Central memory CD8-positive, alpha-beta T cell (primary cell): ENCODE data around the gene TFF2.

Source experiments
- ATAC-seq: fragments of 150-1000 bp; cut with Tn5 transposase; replicated peaks from 2 replicates; pipeline ENCODE4 v1.10.0; 2022; ENCODE audit warnings: mild to moderate bottlenecking, moderate FRiP score, moderate number of reproducible peaks; ENCODE audit not compliant: poor library complexity, severe bottlenecking; ENCODE audit errors: extremely low read depth
- DNase-seq, 2 donors: peaks; one replicate each; pipeline ENCODE4 v3.0.0; 2021; ENCODE audit warnings: low spot score in 2 of 2
- H3K27ac Mint-ChIP-seq: one replicate; pipeline ENCODE4 v1.8.0; 2022; ENCODE audit warnings: low read depth, mild to moderate bottlenecking, moderate library complexity, mixed read lengths
- H3K27me3 Mint-ChIP-seq: one replicate; pipeline ENCODE4 v1.8.0; 2022; ENCODE audit warnings: mixed read lengths
- H3K36me3 Mint-ChIP-seq: one replicate; pipeline ENCODE4 v1.8.0; 2022; ENCODE audit warnings: mild to moderate bottlenecking, moderate library complexity, mixed read lengths; ENCODE audit not compliant: insufficient read depth
- H3K4me1 Mint-ChIP-seq: one replicate; pipeline ENCODE4 v1.8.0; 2022; ENCODE audit warnings: mixed read lengths
- H3K4me3 Mint-ChIP-seq: one replicate; pipeline ENCODE4 v1.8.0; 2022; ENCODE audit warnings: mild to moderate bottlenecking, moderate library complexity, mixed read lengths
- H3K9me3 Mint-ChIP-seq: one replicate; pipeline ENCODE4 v1.8.0; 2022; ENCODE audit warnings: mixed read lengths

TFF2 gene

DNA sequence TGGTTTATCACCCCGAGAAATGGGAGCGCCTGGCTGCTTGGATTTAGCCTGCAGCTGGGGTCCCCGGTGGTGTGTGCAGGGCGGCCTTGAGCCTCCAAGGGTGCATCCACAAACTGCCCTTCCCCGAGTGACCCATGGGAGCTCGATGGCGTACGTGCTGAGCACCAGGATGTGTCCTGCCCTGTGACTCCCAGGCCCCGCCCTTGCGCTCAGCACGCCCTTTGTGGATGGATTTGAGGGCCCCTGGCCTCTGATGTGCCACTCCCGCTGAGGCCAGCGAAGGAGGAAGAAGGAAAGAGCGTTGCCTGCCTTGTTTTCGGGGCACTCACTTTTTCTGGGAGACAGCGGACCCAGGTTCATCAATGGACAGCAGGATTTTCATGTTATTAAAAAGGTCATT, 33.9 kb downstream of the TFF2 start:
- no peak overlapping the region for H3K27ac Mint-ChIP-seq
- DNase-seq, result no peak

GRCh38 chr21:42315296-42315891, 35.4 kb downstream of the TFF2 start, which contains the start of gene TFF3:
Gene TFF3 (minus strand): TSS chr21:42315409. CDS start chr21:42315374, 35 bp downstream.
- no peaks in the 10 kb centered on the region for H3K36me3 Mint-ChIP-seq
- no peak within 1 kb of the TSS for H3K4me3 Mint-ChIP-seq
- ATAC-seq, result no peak
- H3K4me1 Mint-ChIP-seq, result peaks cover 6% of the 10 kb centered on the region
- peaks cover under 1% of the 10 kb centered on the region for H3K27me3 Mint-ChIP-seq
- no peaks in the 10 kb centered on the region for H3K9me3 Mint-ChIP-seq
- DNase-seq, result no peak
- no peak within 1 kb of the TSS for H3K27ac Mint-ChIP-seq

More for the DNA sequence above, 33.9 kb downstream of the TFF2 start:
- no peak for ATAC-seq
- H3K9me3 Mint-ChIP-seq, result no peaks in the 10 kb centered on the region
- peaks cover 16% of the 10 kb centered on the region for H3K27me3 Mint-ChIP-seq
- H3K4me3 Mint-ChIP-seq, result no peak overlapping the region
- no peaks in the 10 kb centered on the region for H3K36me3 Mint-ChIP-seq
- H3K4me1 Mint-ChIP-seq, result peaks cover 6% of the 10 kb centered on the region

- Mint-ChIP-seq H3K27ac (no peak overlapping the region), H3K4me1 (peaks cover 6% of the 10 kb centered on the region), H3K27me3 (no peaks in the 10 kb centered on the region), H3K36me3 (no peaks in the 10 kb centered on the region), H3K9me3 (no peaks in the 10 kb centered on the region), H3K4me3 (no peak overlapping the region)
- DNase-seq, result no peak
- ATAC-seq, result no peak
Measured at GRCh38 chr21:42314616-42315295, 36.0 kb downstream of the TFF2 start.

- Mint-ChIP-seq H3K4me3 (no peak overlapping the region), H3K4me1 (no peaks in the 10 kb centered on the region), H3K27me3 (peaks cover 2% of the 10 kb centered on the region), H3K27ac (no peak overlapping the region), H3K36me3 (no peaks in the 10 kb centered on the region), H3K9me3 (no peaks in the 10 kb centered on the region)
- ATAC-seq, result no peak
- DNase-seq, result no peak
Measured at GRCh38 chr21:42313501-42313969, 37.3 kb downstream of the TFF2 start.

DNA sequence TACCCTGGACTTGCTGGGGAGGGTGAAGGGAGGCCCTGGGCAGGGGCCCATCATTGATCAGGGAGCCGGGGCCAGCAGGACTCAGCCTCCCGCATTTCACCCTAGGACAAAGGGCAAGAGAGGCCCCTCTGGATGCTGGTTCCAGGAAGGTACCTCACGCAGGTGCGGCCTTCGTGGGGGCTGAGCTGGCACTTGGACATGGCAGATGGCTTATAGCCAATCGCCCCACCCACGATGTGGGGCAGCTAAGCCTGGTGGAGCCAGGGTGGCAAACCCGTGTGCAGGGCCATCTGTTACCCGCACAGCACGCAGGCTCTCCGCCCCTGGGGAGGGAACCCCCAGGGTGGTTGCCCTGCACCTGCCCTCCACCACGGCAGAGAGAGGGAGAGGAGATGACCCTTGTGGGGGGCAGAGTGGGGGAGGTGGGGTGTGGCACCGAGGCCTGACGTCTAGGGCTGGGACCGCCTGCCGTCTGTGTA, 38.1 kb downstream of the TFF2 start:
- DNase-seq (no peak), ATAC-seq (no peak)
- no peaks in the 10 kb centered on the region for H3K36me3 Mint-ChIP-seq
- no peaks in the 10 kb centered on the region for H3K9me3 Mint-ChIP-seq
- no peaks in the 10 kb centered on the region for H3K4me1 Mint-ChIP-seq
- H3K27ac Mint-ChIP-seq, result peak overlapping the region; percentile 35
- H3K4me3 Mint-ChIP-seq, result no peak overlapping the region
- H3K27me3 Mint-ChIP-seq, result peaks cover 10% of the 10 kb centered on the region

DNA sequence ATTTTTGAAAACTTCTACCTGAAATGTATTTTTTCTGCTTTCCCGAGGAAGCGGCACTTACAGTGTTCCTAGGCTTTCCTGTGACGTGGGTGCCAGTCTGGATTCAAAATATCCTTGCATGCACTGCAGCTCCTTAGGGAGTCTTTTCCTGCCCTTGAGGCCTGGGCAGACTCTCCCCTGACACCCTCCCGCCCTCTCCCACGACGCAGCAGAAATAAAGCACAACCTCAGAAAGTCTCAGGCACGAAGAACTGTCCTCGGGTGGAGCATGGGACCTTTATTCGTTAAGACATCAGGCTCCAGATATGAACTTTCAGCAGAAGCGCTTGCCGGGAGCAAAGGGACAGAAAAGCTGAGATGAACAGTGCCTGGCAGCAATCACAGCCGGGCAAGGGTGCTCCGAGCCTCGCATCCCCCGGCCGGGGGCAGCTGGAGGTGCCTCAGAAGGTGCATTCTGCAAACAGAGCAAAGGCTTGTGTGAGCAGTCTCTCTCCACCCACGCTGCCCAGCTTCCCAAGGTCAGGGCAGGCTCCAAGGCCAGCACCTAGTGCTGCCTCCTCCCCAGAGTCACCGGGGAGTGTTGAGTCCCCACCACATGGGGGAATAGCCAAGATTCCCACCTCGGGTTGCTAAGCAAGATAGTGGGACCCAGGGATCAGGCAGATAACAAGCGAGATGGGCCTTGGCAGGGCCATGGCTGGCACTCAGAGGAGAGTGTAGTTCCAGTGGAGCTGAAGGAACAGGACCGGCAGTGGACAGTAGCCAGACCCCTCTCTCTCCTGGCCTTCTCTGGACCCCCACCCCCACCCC, 38.8 kb downstream of the TFF2 start:
- Mint-ChIP-seq H3K9me3 (no peaks in the 10 kb centered on the region), H3K4me1 (no peaks in the 10 kb centered on the region), H3K27ac (peak overlapping the region; percentile 35), H3K27me3 (peaks cover 17% of the 10 kb centered on the region), H3K4me3 (no peak overlapping the region), H3K36me3 (no peaks in the 10 kb centered on the region)
- DNase-seq (no peak), ATAC-seq (no peak)

DNA sequence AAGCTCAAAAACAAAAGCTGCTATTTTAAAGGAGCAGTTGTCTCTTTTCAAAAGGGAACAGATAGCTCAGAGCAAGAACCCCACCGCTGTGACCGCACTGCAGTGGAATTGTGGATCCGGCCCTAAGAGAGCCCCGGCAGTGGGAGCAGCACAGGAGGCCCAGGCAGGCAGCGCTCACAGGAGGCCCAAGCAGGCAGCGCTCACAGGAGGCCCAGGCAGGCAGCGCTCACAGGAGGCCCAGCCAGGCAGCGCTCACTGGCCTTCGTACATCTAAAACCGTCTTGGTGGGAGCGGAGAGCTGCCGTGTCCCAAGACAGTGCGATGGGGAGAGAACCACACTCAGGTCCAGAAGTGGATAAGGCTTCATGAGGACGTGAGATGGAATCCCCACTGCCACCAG, 39.6 kb downstream of the TFF2 start:
- no peaks in the 10 kb centered on the region for H3K36me3 Mint-ChIP-seq
- H3K27me3 Mint-ChIP-seq, result peaks cover 26% of the 10 kb centered on the region
- H3K9me3 Mint-ChIP-seq, result no peaks in the 10 kb centered on the region
- H3K4me1 Mint-ChIP-seq, result no peaks in the 10 kb centered on the region
- no peak overlapping the region for H3K4me3 Mint-ChIP-seq
- H3K27ac Mint-ChIP-seq, result no peak overlapping the region
- ATAC-seq (no peak), DNase-seq (no peak)

GRCh38 chr21:42310411-42311001, 40.3 kb downstream of the TFF2 start:
- Mint-ChIP-seq H3K27me3 (peaks cover 31% of the 10 kb centered on the region), H3K4me3 (no peak overlapping the region), H3K4me1 (no peaks in the 10 kb centered on the region), H3K36me3 (peaks cover 3% of the 10 kb centered on the region), H3K9me3 (no peaks in the 10 kb centered on the region), H3K27ac (no peak overlapping the region)
- ATAC-seq (no peak), DNase-seq (no peak)

GRCh38 chr21:42309753-42310213, 41.0 kb downstream of the TFF2 start:
- no peaks in the 10 kb centered on the region for H3K4me1 Mint-ChIP-seq
- peak; percentile 67 for ATAC-seq
- H3K27ac Mint-ChIP-seq, result no peak overlapping the region
- peaks cover 31% of the 10 kb centered on the region for H3K27me3 Mint-ChIP-seq
- no peaks in the 10 kb centered on the region for H3K9me3 Mint-ChIP-seq
- peak; percentile 51 to 69 for DNase-seq
- no peak overlapping the region for H3K4me3 Mint-ChIP-seq
- peaks cover 3% of the 10 kb centered on the region for H3K36me3 Mint-ChIP-seq

DNA sequence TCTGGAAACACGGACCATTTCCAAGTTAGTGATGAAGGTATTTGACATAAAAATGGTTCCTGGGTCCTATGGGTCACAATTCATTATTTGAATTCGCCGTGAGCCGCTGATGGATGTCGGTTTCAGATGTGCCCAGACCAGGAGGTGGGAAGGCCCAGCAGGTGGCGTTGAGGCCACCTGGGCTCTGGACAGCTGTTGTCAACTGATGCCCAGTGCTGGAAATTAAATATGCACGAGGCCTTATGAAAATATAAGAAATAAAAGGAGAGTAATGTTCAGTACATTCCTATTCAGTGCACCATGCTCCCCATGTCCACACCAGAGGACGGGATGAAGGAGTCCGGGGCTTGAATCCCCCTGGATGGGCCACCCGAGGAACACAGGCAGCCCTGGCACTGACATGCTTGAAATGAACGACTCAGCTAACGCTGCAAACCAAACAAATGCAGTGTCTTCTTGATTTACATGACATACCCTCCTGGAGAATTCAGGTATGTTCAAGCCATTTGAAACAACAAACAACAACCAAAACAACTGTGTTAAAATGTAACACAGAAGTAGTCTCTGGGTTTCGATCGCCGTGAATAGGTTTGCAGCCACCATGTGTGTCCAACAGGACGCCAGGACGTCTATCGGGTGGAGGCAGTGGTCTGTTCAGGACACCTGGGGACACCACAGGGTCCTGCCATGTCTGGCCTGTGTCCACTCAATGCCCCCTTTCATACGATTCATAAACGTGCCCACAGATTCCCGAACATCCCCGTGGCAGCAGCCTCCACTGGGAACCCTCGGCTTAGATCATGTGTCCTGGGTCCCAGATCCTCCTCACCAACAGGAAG, 41.7 kb downstream of the TFF2 start:
- H3K27me3 Mint-ChIP-seq, result peaks cover 31% of the 10 kb centered on the region
- H3K9me3 Mint-ChIP-seq, result no peaks in the 10 kb centered on the region
- H3K27ac Mint-ChIP-seq, result no peak overlapping the region
- no peak overlapping the region for H3K4me3 Mint-ChIP-seq
- ATAC-seq, result no peak
- H3K36me3 Mint-ChIP-seq, result peaks cover 3% of the 10 kb centered on the region
- DNase-seq, result no peak
- H3K4me1 Mint-ChIP-seq, result no peaks in the 10 kb centered on the region

- DNase-seq (no peak), ATAC-seq (no peak)
- H3K4me1 Mint-ChIP-seq, result no peaks in the 10 kb centered on the region
- no peaks in the 10 kb centered on the region for H3K9me3 Mint-ChIP-seq
- H3K27me3 Mint-ChIP-seq, result peaks cover 31% of the 10 kb centered on the region
- H3K4me3 Mint-ChIP-seq, result no peak overlapping the region
- H3K36me3 Mint-ChIP-seq, result peaks cover 5% of the 10 kb centered on the region
- no peak overlapping the region for H3K27ac Mint-ChIP-seq
Measured at GRCh38 chr21:42308161-42308913, 42.5 kb downstream of the TFF2 start.
